ENCODE data around the gene GOLPH3L.

- TF ChIP-seq CSRNP3 (CRISPR knock-in tag; IDR thresholded peaks at IDR 0.05), result no peak
- TF ChIP-seq PATZ1 (CRISPR knock-in tag; IDR thresholded peaks at IDR 0.05; ENCODE audit: borderline replicate concordance), result no peak
- no peak for TF ChIP-seq ISL1 (CRISPR knock-in tag; IDR thresholded peaks at IDR 0.05)
- TF ChIP-seq RARB (CRISPR knock-in tag; IDR thresholded peaks at IDR 0.05), result no peak
- no peak for TF ChIP-seq ZFP3 (CRISPR knock-in tag; IDR thresholded peaks at IDR 0.05)
- no peak for TF ChIP-seq TSHZ2 (CRISPR knock-in tag; IDR thresholded peaks at IDR 0.05)
Observed at GRCh38 chr1:150674881-150675280, 22.1 kb downstream of the GOLPH3L start.

Data from SK-N-SH treated with all-trans-retinoic acid at 6 μM for 48 hours (cell line).